HCT116 (cell line): Measurements from ENCODE around the gene TTLL3.

Source experiments
- CTCF ChIP-seq, 3 experiments: fragments of 200-600 bp in 1 of 3; sonication (generic) in 1 of 3; IDR thresholded peaks in 2 of 3; conservative IDR thresholded peaks in 1 of 3; 2 replicates each; pipeline ENCODE4 v1.5.1; 2012 to 2017; ENCODE audit warnings: low read depth in 2 of 3, low read length in 2 of 3, antibody characterized with exemption in 1 of 3, borderline replicate concordance in 1 of 3, control low read depth in 1 of 3, mild to moderate bottlenecking in 1 of 3, mixed read lengths in 1 of 3, mixed run types in 1 of 3, moderate library complexity in 1 of 3; ENCODE audit not compliant: insufficient read depth in 1 of 3
- MAX ChIP-seq: IDR thresholded peaks from 2 replicates; pipeline ENCODE4 v1.6.1; 2012
- POLR2A ChIP-seq: IDR thresholded peaks from 2 replicates; pipeline ENCODE4 v1.7.0; 2011; ENCODE audit warnings: borderline replicate concordance; ENCODE audit not compliant: insufficient read depth, insufficient read length; ENCODE audit errors: extremely low read depth
- POLR2AphosphoS5 ChIP-seq: IDR thresholded peaks from 2 replicates; pipeline ENCODE4 v1.6.1; 2011; ENCODE audit warnings: mild to moderate bottlenecking, low read depth, low read length, moderate library complexity
- RAD21 ChIP-seq: IDR thresholded peaks from 2 replicates; pipeline ENCODE4 v1.6.1; 2012; ENCODE audit warnings: low read depth, mild to moderate bottlenecking
- TCF7L2 ChIP-seq: IDR thresholded peaks from 2 replicates; pipeline ENCODE4 v1.7.0; 2011; ENCODE audit warnings: borderline replicate concordance, inconsistent platforms; ENCODE audit not compliant: insufficient read depth, insufficient read length; ENCODE audit errors: extremely low read depth
- ZBTB33 ChIP-seq: IDR thresholded peaks from 2 replicates; pipeline ENCODE4 v1.6.1; 2011; ENCODE audit warnings: mild to moderate bottlenecking, low read length, moderate library complexity; ENCODE audit not compliant: insufficient replicate concordance; ENCODE audit errors: extremely low read depth
- ZNF274 ChIP-seq: fragments of 200-500 bp; sonication (Bioruptor generic); IDR thresholded peaks from 2 replicates; pipeline ENCODE4 v1.6.1; 2014; ENCODE audit warnings: mild to moderate bottlenecking, low read depth, low read length, inconsistent platforms

GRCh38 chr3:9776896-9777693 is 33.0 kb upstream of the TTLL3 start:
- TF ChIP-seq CTCF (IDR thresholded peaks at IDR 0.05 in 2 of 3, conservative IDR thresholded peaks at IDR 0.05 in 1 of 3; ENCODE audit: borderline replicate concordance in 1 of 3, insufficient read depth in 1 of 3, low read depth in 2 of 3, low read length in 2 of 3) (no peak), RAD21 (no peak), ZNF274 (no peak), POLR2A (no peak), ZBTB33 (no peak), MAX (no peak), TCF7L2 (no peak), POLR2AphosphoS5 (no peak)
